ENCODE data around the gene VTI1A.

GRCh38 chr10:112698133-112698817 lies 251.3 kb downstream of the VTI1A start:
- TF ChIP-seq, protein P1, sequence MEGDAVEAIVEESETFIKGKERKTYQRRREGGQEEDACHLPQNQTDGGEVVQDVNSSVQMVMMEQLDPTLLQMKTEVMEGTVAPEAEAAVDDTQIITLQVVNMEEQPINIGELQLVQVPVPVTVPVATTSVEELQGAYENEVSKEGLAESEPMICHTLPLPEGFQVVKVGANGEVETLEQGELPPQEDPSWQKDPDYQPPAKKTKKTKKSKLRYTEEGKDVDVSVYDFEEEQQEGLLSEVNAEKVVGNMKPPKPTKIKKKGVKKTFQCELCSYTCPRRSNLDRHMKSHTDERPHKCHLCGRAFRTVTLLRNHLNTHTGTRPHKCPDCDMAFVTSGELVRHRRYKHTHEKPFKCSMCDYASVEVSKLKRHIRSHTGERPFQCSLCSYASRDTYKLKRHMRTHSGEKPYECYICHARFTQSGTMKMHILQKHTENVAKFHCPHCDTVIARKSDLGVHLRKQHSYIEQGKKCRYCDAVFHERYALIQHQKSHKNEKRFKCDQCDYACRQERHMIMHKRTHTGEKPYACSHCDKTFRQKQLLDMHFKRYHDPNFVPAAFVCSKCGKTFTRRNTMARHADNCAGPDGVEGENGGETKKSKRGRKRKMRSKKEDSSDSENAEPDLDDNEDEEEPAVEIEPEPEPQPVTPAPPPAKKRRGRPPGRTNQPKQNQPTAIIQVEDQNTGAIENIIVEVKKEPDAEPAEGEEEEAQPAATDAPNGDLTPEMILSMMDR (IDR thresholded peaks at IDR 0.05; ENCODE audit: poor library complexity) = no peak
- TF ChIP-seq EZH2 (IDR thresholded peaks at IDR 0.05; ENCODE audit: borderline replicate concordance) (no peak), EZH2phosphoT487 (IDR thresholded peaks at IDR 0.05; ENCODE audit: low read depth, severe bottlenecking, unreplicated experiment) (no peak)
